ENCODE data around the gene ST7. TPM values are rescaled to one million over a fixed set of nuclear protein-coding genes. Genes with fewer than 3 reads are reported as not detected.

ST7 gene
- total and polyA plus RNA-seq, 2 of the 13 experiments (the other 11 are each of a cell fraction or from before 2014, with no cell fraction given): 17.3 to 23.5 TPM

DNA sequence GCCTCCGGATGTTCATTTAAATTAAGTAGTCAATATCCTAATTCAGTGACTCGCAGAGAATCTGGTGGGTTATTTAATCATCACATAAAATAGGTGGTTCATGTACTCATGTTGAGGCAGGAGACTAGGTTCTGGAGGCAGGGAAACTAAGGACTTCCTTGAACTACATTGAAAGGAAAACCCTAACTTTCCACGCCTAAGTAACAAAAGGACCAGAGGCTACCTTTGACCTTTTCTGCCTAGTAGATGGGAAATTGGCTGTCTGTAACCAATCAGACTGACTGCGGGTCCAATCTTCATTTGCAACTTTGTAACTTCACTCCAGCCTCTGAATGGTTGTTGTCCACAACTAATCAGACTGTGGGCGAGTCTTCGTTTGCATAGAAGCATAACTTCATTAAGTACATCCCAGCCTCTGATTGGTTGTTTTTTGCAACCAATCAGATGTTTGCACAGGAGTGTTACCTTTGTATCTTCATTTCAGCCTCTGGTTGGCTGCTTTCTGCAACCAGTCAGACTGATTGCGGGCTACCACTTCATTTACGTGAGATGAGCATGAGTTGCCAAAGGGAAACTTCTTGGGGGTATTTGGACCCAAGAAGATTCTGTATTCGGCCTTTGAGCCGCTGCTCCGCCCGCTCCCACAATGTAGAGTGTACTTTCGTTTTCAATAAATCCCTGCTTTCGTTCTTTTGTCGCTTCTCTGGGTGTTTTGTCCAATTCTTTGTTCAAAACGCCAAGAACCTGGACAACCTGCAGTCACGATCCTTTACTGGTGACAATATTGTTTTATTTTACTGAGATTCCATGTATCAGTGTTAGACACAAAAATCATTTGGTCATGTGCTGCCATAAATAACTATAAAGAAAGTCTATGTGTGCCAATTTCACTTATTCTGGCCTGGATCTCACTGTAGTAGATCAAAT is 1.7 kb upstream of the ST7 start (continued):
- TF ChIP-seq ZMYM4 (CRISPR knock-in tag; IDR thresholded peaks at IDR 0.05) (0 out of 2 replicates have a peak, but pooled peaks have one; percentile 40), ZNF430 (CRISPR knock-in tag; IDR thresholded peaks at IDR 0.05) (0 out of 2 replicates have a peak, but pooled peaks have one; percentile 34), NR2F6 (IDR thresholded peaks at IDR 0.05) (no peak), NR2F6 (CRISPR knock-in tag; IDR thresholded peaks at IDR 0.05) (no peak), ZNF772 (CRISPR knock-in tag; IDR thresholded peaks at IDR 0.05) (peak; percentile 25; the same call in 1 of the 2 replicates), POGZ (CRISPR knock-in tag; IDR thresholded peaks at IDR 0.05) (0 out of 2 replicates have a peak, but pooled peaks have one; percentile 29), ZSCAN31 (CRISPR knock-in tag; IDR thresholded peaks at IDR 0.05; ENCODE audit: low read depth) (peak; percentile 45; the same call in 1 of the 2 replicates), ZFP36L2 (CRISPR knock-in tag; IDR thresholded peaks at IDR 0.05) (no peak), EHMT2 (IDR thresholded peaks at IDR 0.05; ENCODE audit: borderline replicate concordance, low read depth, low read length) (no peak), ZFX (CRISPR knock-in tag; IDR thresholded peaks at IDR 0.05; ENCODE audit: low read depth) (peak; percentile 41; the same call in 1 of the 2 replicates), ZNF703 (CRISPR knock-in tag; IDR thresholded peaks at IDR 0.05; ENCODE audit: borderline replicate concordance) (no peak), HNF4G (IDR thresholded peaks at IDR 0.05; ENCODE audit: borderline replicate concordance, low read depth, low read length) (peak; percentile 54), HNF4G (CRISPR knock-in tag; IDR thresholded peaks at IDR 0.05; ENCODE audit: borderline replicate concordance, low read depth) (0 out of 2 replicates have a peak, but pooled peaks have one; percentile 30), NFYC (CRISPR knock-in tag; IDR thresholded peaks at IDR 0.05) (peak; percentile 77), ATF1 (CRISPR knock-in tag; IDR thresholded peaks at IDR 0.05) (0 out of 2 replicates have a peak, but pooled peaks have one; percentile 19), KAT8 (CRISPR knock-in tag; IDR thresholded peaks at IDR 0.05) (0 out of 2 replicates have a peak, but pooled peaks have one; percentile 11), RBAK (CRISPR knock-in tag; IDR thresholded peaks at IDR 0.05) (peak; percentile 82), ZNF225 (CRISPR knock-in tag; IDR thresholded peaks at IDR 0.05) (no peak), ZGPAT (CRISPR knock-in tag; IDR thresholded peaks at IDR 0.05) (0 out of 2 replicates have a peak, but pooled peaks have one; percentile 19), PHF21A (CRISPR knock-in tag; IDR thresholded peaks at IDR 0.05) (peak; percentile 72; the same call in 1 of the 2 replicates), MTERF4 (CRISPR knock-in tag; IDR thresholded peaks at IDR 0.05) (0 out of 2 replicates have a peak, but pooled peaks have one; percentile 58), NR0B2 (CRISPR knock-in tag; IDR thresholded peaks at IDR 0.05) (no peak), ZNF44 (CRISPR knock-in tag; IDR thresholded peaks at IDR 0.05) (no peak), GPN1 (CRISPR knock-in tag; IDR thresholded peaks at IDR 0.05; ENCODE audit: borderline replicate concordance) (no peak)
- TF ChIP-seq, protein P1, sequence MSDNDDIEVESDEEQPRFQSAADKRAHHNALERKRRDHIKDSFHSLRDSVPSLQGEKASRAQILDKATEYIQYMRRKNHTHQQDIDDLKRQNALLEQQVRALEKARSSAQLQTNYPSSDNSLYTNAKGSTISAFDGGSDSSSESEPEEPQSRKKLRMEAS (IDR thresholded peaks at IDR 0.05): peak; percentile 33; the same call in 1 of the 2 replicates
